Stimulated activated CD8-positive, alpha-beta memory T cell treated with anti-CD3 and anti-CD28 coated beads, Interleukin-15, amount 100 ng/mL, for 1 hour (primary cell): Measurements from ENCODE around the gene SRCAP.

Experiments used
- DNase-seq: peaks from one replicate; pipeline ENCODE4 v3.0.0-alpha.2; 2020; ENCODE audit warnings: low read depth

SRCAP gene

GRCh38 chr16:30737794-30738648, 39.0 kb downstream of the SRCAP start:
- DNase-seq: no peak

GRCh38 chr16:30738984-30739951, 40.3 kb downstream of the SRCAP start:
- DNase-seq: no peak

- no peak for DNase-seq
Measured at GRCh38 chr16:30740364-30741251, 41.6 kb downstream of the SRCAP start.

- DNase-seq: no peak
Measured at GRCh38 chr16:30741461-30741914, 42.5 kb downstream of the SRCAP start.

GRCh38 chr16:30743716-30744115, 44.7 kb downstream of the SRCAP start:
- no peak for DNase-seq

- DNase-seq: no peak
Measured at GRCh38 chr16:30744183-30744582, 45.2 kb downstream of the SRCAP start.

- no peak for DNase-seq
Measured at GRCh38 chr16:30745082-30745481, 46.1 kb downstream of the SRCAP start.

- DNase-seq: no peak
Measured at GRCh38 chr16:30746638-30747175, 47.7 kb downstream of the SRCAP start.

GRCh38 chr16:30747331-30747730, 48.4 kb downstream of the SRCAP start:
- DNase-seq: no peak

GRCh38 chr16:30747799-30748633, 49.0 kb downstream of the SRCAP start, which contains the start of gene PHKG2:
PHKG2 (plus strand) TSS chr16:30748425; CDS start chr16:30748821, 396 bp downstream.
- DNase-seq: peak; percentile 84

GRCh38 chr16:30748634-30749445, 49.9 kb downstream of the SRCAP start:
- DNase-seq: no peak

- DNase-seq: no peak
Measured at GRCh38 chr16:30750201-30750600, 51.2 kb downstream of the SRCAP start.

- DNase-seq: no peak
Measured at GRCh38 chr16:30750876-30751465, 52.0 kb downstream of the SRCAP start.

GRCh38 chr16:30753596-30753995, 54.6 kb downstream of the SRCAP start:
- DNase-seq: no peak

GRCh38 chr16:30755955-30756780, 57.2 kb downstream of the SRCAP start:
- DNase-seq: no peak

GRCh38 chr16:30756781-30757100, 57.8 kb downstream of the SRCAP start:
- no peak for DNase-seq

GRCh38 chr16:30757316-30757715, 58.3 kb downstream of the SRCAP start:
- no peak for DNase-seq

- no peak for DNase-seq
Measured at GRCh38 chr16:30758988-30759491, 60.1 kb downstream of the SRCAP start.
